ENCODE measurements around the gene SPACDR.

GRCh38 chr7:100427762-100428198 is 36.3 kb downstream of the SPACDR start:
- no peak for TF ChIP-seq CHD2 (IDR thresholded peaks at IDR 0.05; ENCODE audit: low read depth, low read length)
- TF ChIP-seq TAF1 (IDR thresholded peaks at IDR 0.05; ENCODE audit: control insufficient read depth, extremely low read depth, insufficient read depth, low read length, severe bottlenecking) = no peak
- no peak for TF ChIP-seq RAD51 (IDR thresholded peaks at IDR 0.05; ENCODE audit: borderline replicate concordance, low read depth)
- no peak for TF ChIP-seq E2F1 (CRISPR knock-in tag; IDR thresholded peaks at IDR 0.05)
- no peak for TF ChIP-seq ZSCAN29 (IDR thresholded peaks at IDR 0.05)
- TF ChIP-seq POLR2B (IDR thresholded peaks at IDR 0.05; ENCODE audit: low read depth, partially characterized antibody) = no peak
- TF ChIP-seq CTCF (IDR thresholded peaks at IDR 0.05 in 2 of 3, conservative IDR thresholded peaks at IDR 0.05 in 1 of 3; ENCODE audit: insufficient read depth in 2 of 3, low read depth in 1 of 3, low read length in 3 of 3) = no peak; a peak in 1 of 6 replicates
- no peak for TF ChIP-seq USF2 (CRISPR knock-in tag; IDR thresholded peaks at IDR 0.05)
- no peak; a peak in 1 of 4 replicates for TF ChIP-seq ARNT (IDR thresholded peaks at IDR 0.05)
- TF ChIP-seq SIRT6 (IDR thresholded peaks at IDR 0.05; ENCODE audit: low read depth, low read length) = no peak

All from K562 (cell line).